Umbilical cord (tissue), 2 donors: ENCODE measurements around the gene DENND1A. TPM values are rescaled to one million over a fixed set of nuclear protein-coding genes. Genes with fewer than 3 reads are reported as not detected.

Source experiments
- DNase-seq: peaks from one replicate; pipeline ENCODE4 v3.0.0-alpha.2; 2015; ENCODE audit warnings: low spot score
- total RNA-seq: library from RNA; depleted of rRNA; stranded (reverse); fragments of >200 nt; gene quantifications from one replicate; pipeline ENCODE4 v1.2.3, GENCODE V29; 2014; ENCODE audit warnings: low replicate concordance; ENCODE audit not compliant: insufficient read depth

DENND1A gene
- total RNA-seq, 1 donor from 2014 or later = 35.4 TPM

DNA sequence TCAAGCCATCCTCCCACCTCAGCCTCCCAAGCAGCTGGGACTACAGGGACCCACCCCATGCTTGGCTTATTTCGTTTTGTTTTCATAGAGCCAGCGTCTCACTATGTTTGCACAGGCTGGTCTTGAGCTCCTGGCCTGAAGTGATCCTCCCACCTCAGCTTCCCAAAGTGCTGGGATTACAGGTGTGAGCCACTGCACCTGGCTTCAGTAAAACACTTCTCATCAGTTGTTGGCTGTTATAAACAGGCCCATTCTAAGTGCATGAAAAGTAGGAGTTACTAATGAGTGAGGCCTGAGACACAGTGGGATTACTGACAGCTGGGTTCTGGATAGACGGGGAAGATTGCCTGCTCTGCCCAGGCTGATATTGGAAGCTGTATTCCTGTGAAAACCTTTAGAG, 570.4 kb downstream of the DENND1A start:
- no peak for DNase-seq

DNA sequence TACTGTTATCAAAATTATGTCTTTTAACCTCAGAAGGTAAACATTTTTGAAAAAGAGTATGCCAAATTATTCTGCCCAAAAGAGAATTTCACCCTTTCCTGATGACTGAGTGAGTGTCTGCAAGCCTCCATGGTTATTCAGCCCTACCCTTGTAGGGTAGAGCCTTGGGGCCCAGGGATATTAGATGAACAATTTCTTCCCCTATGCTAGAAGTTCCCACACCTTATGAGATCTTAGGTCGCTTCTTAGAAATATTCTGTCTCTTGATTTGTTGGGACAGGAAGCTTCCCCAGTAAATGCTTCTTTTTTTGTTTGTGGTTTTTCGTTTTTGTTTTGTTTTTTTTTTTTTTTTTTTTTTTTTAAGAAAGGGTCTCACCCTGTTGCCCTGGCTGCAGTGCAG, 570.8 kb downstream of the DENND1A start:
- no peak for DNase-seq

DNA sequence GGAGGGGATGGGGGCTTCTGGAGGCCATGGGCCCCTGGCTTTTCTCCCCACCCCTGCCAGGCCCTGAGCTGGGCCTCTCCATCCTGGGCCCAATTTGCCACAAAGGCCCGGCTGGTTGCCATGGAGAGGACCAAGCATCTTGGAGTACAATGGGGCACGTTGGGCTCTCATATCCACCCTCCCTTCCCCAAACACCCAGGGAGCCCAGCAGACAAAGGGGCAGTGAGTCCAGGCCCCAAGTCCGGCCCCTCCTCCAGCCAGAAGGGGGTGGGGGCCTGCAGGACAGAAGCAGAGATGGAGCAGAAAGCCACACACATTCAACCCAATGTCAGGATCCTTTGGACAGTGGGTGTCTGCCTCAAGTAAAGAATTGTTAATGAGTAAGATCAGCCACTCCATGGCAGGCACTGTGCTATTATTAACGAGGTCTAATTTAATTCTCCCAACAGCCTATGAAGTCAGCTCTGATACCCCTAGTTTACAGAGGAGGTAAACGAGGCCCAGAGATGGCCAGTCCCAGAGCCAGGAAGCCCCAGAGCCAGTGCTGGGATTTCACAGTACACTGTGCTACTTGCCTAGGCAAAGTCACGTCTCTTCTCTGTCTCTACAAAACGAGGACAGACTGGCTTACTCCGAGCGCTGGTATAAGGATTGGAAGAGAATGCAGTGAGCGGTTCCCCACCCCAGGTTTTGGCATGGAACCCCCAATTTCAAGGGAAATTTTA, 571.6 kb downstream of the DENND1A start:
- DNase-seq = no peak

DNA sequence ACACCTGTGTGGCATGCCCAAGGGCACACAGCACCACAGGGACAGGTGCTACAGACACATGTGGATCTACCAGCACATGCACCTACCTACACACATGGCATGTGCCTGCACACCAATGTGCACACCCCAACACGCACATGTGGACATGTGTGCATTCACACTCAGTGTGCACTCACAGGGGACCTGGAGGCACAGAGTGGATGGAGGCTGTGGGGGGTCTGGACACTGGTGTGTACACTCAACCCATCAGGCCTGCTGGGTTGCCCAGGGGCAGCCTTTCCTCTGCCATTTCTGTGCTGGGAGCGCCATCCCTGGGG, 572.2 kb downstream of the DENND1A start:
- no peak for DNase-seq

DNA sequence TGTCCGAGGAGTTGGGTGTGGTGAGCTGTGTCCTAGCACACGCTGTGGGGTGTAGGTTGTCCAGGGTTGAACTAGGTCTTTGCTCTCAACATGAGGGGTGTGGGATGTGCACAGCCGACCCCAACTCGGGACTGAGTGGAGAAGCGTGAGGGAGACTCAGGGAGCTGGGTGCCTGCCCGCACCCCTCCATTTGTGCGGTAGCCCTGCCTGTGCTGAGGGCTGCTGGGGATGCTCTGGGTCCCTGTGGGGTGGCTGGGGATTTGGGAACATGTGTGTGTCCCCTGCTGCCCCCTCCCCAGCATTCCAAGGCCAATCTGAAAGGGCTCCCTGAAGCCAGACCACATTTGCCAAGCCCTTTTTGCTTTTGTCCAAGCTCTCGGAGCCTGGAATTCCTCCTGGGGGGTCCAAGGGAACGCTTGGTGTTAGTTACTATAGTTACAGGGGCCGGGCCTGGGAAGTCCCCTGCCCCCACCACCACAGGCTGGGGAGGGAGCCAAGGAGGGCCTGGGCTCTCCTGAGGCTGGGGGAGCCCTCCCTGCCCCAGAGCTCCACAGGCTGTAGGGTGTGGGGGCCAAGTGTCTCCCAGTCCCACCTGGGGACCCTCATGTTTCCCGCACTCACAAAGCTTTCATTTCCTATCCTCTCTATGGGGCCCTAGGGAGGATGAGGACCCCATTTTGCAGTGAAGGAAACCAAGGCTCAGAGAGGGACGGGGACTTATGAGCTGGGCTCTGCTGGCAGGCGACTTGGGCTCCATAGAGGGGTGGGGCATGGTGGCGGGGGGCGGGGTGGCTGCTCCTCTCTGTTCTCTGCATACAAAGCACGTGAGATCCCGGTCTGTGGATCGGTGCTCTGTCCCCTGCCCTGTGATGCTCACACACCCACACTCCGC, 572.8 kb downstream of the DENND1A start:
- DNase-seq = no peak

DNA sequence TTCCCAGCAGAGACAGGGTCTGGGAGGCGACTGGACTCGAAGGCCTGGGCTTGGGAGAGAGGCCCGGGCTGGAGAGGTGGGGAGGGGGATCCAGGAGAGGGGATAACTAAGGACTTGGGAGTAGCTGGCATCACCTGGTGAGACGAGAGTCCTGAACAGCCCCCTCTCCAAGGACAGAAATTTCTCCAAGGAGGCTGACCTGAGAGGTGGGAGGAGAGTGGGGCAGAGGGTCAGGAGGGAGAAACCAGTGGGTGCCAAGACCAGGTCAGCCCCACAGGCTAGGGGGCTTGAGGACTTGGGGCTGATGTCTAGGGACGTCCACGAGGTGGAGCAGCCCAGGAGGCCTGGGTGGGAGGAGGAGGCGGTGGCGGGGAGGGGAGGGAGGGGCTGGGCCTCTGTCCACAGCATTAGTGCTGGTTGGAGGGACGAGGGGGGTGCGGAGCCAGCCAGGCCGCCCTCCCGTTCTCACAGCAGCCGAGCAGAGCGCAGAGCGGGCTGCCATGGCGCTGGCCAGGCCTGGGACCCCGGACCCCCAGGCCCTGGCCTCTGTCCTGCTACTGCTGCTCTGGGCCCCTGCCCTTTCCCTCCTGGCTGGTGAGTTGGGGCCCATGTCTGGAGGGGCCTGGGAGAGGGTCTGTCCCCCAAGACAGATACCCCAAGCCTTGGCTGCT, 574.0 kb downstream of the DENND1A start, which contains the start of gene CRB2:
TSS of gene CRB2 (plus strand) at position 437 of the 671 bp plus-strand sequence. CDS start at position 501, 64 bp downstream.
- DNase-seq = peak; percentile 67

DNA sequence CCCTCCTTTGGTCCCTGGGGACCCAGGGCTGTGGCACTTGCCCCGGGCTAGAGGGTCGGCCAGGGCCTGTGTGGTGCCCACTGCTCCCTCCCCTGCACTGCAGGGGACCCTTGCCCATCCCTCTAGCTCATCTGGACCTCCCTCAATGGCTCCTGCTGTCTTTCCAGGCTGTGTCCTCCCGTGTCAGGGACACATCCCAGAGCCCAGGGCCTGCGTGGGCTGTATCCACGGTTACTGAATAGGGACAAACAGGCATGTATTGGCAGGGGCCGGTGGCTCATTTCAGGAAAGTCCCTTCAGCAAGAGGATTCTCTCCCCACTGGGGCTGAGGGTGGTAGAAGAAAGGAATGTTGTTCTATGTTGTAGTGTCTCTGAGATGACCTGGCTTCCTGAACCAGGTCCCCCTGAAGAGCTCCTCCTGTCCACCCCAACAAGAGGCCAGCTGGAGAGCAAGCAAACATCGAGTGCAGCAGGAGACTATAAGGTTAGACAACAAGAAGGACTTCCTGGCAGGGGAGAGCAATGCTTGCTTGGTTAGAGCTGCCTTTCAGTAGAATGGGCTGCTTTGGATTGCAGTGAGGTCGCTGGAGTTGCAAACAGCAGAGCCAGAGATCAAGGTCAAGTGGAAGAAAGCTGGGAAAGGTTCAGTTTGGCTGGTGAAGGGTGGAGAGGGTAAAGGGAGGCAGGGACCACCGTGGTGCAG, 575.0 kb downstream of the DENND1A start:
- DNase-seq = no peak

DNA sequence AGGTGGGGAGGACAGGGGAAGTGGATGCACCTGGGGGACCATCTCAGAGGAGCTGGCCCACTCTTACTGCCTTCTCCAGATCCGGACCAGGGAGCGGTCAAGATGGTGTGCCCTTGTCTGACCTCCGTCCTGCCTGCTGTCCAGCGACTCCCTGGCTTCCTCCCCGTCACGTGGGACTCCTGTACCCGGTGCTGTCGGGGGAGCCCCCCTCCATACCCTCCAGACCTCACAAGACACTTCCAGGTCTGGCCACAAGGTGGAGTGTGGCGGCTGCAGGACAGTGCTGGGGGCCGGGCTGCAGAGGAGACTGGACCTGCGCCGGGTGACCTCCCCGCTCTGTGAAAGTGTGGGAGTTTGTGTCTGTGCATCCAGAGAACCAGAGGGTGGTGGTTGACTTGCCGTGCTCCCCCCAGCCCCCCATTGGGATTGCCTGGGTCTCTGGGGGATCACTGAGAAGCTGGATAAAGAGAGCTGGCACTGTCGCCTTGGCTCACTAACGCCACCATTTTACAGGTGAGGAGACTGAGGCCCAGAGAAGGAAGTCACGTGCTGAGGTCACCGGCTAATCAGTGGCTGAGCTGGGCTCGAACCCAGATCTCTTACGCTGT, 575.8 kb downstream of the DENND1A start:
- DNase-seq = peak; percentile 65

DNA sequence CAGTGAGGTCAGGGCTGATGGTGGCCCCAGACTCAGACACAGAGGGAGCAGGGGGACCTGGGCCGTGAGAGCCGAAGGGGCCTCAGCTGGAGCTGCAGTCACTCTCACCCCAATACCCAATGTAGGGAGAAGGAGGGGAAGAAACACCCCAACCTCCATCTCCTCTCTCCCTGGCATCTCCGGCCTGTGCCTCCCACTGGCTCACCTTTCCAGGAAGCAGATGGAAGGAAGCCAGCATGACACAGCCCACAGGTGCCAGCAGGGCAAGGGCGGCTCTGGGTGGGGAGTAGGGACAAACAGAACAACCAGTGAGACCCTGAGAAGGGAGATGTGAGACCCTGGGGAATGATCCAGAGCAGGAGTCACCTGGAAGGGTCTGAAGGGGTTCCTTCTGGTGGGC, 576.9 kb downstream of the DENND1A start:
- DNase-seq = no peak

DNA sequence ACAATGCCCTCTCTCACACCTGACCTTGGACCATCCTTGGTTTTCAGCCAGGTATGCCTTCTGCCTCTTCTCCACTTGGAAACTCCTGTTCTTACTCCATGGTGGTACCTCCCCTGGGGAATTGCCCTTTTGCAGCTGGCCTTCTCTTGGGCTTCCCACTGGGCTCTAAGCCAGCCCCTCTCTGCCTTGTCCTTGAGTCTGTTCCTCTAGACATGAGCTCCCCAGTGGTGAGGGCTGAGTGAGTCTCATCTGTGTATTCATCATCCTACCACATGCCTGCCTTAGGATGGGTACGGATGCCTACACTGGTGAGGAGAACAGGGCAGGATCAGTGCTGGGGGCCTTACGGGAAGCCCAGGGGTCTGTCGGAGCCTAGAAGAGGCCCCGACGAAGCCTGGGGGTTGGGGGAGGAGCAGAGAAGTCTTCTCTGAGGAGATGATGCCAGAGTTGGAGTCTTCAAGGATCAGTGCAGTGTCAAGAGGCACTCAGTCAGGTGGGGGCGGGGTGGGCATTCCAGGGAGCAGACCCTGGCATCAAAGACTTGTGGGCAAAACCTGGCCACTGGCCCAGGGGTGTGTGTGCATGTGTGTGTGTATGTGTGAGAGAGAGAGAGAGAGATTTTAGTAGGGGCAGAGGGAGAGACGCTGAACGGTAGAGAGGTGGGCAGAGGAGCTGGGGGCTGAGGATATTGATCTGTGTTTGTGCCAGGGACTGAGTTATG, 579.2 kb downstream of the DENND1A start:
- no peak for DNase-seq

DNA sequence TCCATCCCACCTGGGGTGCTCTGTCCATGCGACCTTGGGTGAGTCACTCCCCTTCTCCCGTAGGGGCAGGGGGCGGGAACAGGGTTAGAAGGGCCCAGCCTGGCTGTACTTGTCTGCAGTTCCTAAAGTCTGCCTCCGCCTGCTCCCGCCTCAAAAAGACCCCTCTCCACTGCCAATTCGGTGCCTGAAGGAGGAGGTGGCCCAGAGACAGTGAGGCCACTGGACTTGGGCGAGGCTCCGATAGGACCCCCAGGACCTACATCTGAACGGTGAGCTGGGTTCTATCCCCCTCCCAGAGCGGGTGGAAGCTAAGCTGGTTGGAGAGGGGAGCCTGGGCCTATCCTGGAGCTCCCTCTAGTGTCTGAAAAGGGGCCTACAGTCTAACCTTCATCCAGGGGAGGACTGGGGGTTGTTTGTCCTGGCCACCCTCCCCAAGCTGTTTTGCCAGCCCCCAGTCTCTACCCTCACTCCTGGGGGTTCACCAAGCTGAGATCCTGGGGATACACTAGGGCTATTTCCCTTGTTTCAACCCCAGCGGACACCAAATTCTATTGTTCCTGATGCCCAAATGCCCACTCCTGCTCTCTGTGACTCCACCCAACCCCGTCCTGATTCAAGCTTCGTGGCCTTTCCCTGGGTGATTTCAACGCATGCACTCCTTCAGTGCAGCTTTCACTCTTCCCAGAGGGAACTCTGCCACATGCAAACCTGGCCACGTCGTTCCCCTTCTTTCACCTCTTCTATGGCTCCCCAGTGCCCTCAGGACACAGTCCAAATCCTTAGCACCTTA, 580.0 kb downstream of the DENND1A start:
- peak; percentile 74 for DNase-seq

DNA sequence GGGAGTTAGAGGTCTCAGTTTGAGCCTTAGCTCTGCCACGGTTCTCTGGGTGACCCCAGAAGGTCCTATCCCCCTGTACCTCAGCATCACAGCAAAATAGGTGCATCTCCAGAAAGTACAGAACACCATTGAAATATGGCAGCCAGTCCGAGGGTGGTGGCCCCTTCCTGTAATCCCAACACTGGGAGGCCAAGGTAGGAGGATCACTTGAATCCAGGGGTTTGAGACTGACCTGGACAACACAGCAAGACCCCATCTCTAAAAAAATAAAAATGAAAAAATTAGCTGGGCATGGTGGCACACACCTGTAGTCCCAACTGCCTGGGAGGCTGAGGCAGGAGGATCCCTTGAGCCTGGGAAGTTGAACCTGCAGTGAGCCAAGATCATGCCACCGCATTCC, 580.9 kb downstream of the DENND1A start:
- DNase-seq = no peak

DNA sequence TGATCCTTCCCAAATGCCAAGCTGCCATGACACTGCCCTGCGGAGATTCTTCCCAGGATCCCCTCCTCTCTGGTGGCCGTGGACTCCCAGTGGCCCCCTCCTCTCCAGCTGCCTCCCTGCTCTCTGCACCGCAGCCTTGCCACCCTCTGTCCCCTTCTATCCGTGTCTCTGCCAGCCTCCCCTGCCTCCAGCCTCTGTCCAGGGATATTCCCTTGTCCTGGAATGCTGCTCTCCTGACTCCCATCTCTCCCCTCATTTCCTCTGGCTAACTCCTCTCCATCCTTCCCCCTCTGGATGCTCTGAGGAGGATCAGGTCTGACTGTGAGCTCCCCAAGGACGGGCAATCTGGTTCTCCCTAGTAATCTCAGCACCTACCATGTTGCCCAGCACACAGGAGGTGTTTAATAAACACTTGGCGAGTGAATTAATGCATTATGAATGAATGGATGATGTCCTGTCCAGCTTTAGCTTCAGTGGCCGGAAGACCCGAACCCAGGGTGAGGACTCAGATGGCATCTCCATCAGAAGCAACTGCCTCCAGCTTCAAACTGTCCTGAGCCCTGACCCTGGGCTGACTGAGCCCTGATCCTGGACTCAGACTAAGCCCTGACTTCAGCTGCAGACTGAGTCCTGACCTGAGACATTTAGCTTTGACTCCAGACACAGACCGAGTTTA, 581.5 kb downstream of the DENND1A start:
- no peak for DNase-seq

DNA sequence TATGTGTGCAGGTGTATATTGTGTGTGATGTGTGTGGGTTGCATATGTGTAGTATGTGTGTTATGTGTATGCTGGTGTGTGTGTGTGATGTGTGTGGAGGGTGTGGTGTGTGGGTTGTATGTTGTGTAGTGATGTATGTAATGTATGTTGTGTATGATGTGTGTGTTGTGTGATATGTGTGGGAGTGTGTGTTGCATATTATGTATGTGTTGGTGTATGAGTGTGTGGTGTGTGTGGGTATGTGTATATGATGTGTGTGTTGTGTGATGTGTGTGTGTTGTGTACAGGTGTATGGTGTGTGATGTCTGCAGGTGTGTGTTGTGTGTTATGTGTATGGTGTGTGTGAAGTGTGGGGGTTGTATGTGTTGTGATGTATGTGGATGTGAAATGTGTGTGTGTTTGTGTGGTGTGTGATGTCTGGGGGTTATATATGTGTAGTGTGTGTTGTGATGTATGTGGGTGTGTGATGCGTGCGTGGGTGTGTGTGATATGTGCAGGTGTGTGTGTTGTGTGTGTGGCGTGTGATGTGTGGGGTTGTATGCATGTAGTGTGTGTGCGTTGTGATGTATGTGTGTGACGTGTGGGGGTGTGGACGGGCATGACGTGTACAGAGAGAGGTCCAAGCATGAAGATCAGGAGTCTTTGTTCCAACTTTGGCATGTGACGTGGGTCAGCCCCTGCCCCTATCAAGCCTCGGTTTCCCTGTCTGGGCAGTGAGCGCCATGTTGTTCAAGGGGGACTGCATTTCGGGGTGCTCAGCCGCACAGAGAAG, 582.5 kb downstream of the DENND1A start:
- DNase-seq = no peak

DNA sequence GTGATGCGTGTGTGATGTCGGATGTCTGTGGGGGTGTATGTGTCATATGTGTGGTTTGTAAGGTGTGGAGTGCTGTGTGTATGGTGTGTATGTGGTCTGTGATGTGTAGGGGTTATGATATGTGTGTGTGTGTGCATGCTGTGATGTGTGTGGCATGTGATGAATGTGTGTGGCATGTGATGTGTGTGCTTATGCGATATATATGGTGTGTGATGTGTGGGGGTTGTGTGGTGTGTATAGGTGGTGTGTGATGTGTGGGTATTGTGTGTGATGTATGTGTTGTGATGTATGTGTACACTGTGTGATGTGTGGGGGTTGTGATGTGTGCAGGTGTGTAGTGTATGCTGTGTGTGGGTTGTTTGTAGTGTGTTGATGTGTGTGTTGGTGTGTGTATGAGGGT, 583.1 kb downstream of the DENND1A start:
- DNase-seq = no peak

DNA sequence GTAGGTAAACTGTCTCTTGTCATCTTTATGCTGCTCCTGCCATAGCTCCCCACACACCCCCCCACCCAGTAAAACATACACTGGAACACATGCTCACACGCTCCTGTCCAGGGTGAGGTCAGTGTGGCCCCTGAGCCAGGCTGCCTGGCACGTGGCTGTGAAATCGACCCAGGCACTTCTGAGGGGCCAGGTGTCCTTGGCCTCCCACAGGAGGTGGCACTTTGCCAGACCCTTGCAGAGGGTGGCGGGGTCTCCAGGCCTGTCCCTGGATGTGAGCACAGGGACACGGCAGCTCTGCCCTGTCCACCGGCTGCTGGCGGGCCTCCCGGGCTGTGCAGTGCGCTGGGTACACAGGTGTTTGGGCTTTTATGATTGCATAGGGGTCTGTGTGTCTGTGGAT, 583.9 kb downstream of the DENND1A start:
- DNase-seq = no peak

DNA sequence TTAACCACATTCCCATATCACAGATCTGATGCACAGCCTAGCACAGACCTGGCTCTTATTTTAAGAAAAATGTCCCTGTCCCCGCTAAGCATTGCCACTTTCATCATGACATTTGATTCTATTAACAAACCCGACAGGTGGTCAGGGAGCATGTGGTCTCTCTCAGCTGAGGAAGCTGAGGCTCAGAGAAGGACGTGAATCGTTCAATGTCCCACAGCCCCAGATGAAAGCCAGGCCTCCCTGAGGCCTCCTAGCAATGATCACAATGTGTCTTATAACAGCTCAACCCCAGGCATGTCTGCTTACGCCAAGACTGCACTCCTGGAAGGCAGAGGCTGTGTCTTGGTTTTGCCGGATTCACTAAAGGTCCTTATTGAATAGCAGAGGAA, 584.4 kb downstream of the DENND1A start:
- peak; percentile 94 for DNase-seq

DNA sequence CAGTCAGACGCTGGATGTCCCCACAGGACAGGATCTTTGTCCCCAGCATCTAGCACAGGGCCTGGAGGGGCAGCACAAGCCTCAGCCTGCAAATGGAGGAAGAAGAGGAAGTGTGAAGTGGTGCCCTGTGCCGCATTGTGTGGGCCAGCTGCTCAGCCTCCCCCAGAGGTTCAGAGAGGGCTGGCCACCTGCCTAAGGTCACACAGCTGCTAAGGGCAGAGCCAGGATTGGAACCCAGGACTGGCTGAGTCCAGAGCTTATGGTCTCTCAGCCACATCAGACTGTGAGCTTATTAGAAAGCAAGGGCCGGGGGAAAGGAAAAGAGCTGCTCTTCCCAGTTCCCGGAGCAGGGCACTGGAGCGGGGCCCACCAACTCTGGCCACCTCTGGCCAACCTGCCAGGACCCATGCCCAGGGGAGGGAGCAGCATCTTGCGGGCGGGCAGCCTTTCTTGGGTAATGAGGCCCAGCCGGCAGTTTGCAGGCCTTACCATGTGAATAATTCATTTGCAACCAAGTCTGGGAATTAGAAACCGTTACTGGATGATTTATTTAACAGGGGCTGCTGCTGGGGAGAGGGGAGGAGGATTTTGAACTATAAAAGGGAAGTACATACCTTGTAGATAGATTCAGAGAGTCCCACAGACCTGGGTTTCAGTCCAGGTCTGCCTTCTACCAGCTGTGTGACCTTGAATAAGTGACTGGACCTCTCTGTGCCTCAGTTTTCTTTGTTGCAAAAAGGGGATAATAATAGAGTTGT, 585.6 kb downstream of the DENND1A start:
- DNase-seq = no peak
